ENCODE measurements around the gene OTOA.
"Not testable (repeated sequence)": the region's sequence is repeated elsewhere in the genome, so short reads cannot be mapped to it uniquely, and the experiment has no call there.

OTOA gene

DNA sequence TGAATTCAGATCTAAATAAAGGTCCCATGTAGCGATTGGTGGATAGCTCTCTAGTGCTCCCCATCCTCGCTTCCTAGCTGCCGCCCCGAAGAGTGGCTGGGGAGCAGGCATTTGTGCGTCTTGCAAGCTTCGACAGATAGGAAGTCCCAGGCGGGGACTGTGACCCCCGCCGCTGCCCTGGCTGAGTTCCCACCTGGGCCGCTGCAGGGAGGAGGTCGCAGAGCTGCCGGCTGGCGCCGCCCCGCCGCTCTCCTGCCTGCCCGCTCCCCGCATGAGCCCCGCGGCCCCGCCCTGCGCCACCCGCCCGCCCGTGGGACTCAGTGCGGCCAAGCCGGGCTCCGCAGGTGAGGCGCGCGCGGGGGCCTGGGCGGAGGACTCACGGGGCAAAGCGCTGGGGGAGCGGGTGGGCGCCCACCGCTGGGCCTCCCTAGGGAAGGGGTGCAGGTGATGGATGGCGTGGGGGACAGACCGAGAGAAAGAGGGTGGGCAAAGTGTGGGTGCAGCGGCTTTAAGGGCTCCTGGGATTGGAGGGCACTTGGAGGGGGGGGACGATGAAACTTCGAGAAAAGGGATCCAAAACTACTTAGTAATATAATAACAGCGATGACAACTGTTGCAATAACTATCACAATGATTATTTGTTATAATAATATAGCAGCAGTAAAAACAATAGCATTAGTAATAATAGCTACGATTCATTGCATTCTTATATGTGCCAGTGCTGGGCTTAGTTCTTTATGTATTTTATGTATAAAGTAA lies at the start of gene OTOA:
Gene OTOA, plus strand, starts transcription at position 80 of the 759 bp plus-strand sequence. CDS start 14,547 bp downstream, outside the sequence.
- no peak for DNase-seq

GRCh38 chr16:21614896-21615295 lies 48.9 kb upstream of the OTOA start:
- DNase-seq: no peak

DNA sequence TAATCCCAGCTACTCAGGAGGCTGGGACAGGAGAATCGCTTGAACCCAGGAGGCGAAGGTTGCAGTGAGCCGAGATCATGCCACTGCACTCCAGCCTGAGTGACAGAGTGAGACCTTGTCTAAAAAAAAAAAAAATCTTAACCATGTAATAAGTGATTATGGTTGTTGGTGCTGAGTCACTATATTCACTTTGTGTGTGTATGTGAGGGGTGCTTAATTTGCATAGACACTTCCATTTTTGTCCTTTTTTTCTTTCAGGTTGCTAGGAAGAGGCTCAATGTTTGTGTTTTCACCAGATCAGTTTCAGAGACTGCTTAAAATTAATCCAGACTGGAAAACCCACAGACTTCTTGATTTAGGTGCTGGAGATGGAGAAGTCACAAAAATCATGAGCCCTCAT lies 46.2 kb upstream of the OTOA start:
- no peak for DNase-seq

- no peak for DNase-seq
Measured at GRCh38 chr16:21618281-21618680, 45.5 kb upstream of the OTOA start.

DNA sequence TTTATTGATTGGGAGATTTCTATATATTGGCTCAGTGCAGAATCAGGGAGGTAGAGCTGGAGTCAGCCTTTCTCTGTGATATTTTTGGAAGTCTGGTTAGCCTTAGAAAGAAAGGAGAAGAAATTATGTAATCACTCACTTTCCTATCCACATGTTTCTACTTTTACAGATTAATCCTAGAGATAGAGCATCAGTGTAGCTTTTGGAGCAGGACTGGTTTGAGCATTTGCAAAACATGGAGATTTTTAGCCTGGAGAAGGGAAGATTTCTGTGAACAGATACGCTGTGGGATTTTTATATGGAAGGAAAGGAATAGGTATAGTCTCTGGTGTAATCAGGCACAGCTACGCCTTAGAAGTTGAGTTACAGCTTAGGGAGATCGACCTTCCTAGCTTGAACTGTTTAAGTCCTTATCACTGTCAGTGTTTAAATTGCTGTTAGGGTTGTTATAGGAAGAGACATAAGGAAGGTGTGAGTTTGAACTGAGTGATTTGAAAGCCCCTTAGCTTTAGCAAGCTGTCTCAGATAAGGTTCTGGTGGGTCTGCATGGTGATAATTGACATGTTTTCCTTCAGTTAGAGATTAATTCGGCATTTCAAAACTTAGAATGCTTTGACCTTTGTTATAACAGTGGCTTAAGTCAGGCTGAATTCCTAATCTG lies 43.9 kb upstream of the OTOA start:
- no peak for DNase-seq

DNA sequence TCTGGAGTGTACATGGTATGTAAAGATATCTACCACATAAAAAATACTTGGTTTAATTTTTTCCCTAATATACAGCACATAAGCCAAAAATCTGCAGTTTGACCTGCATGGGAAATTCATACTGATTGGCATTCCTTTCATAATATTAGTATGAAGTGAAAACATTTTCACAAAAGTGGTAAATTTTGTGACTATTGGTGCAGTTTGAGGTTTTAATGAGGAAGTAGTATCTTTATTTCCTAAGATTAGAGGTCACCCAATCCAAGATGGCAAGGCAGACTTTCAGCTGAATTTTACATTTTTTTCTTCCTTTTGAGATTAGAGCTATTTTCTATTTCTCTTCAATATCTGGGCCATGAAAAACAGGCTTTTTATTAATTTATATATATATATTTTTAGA lies 43.2 kb upstream of the OTOA start:
- DNase-seq: no peak

DNA sequence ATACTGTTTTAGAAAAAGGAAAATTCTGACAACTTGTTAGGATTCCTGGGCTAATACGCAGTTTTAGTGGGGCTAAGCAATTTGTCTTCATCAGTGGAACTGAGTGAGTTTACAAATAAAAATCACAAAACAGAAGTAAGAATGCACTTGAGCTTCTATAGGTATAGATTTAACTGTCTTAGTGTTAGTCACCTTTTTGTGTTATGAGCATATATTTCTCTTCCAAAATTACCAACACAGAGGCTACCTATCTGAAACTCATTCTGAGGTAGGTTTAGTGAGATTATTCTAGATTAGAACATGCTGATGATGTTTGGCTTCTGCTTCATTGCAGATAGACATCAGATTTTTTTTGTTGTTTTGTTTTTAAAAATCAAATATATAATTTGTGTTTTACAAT lies 41.2 kb upstream of the OTOA start:
- DNase-seq: no peak

DNA sequence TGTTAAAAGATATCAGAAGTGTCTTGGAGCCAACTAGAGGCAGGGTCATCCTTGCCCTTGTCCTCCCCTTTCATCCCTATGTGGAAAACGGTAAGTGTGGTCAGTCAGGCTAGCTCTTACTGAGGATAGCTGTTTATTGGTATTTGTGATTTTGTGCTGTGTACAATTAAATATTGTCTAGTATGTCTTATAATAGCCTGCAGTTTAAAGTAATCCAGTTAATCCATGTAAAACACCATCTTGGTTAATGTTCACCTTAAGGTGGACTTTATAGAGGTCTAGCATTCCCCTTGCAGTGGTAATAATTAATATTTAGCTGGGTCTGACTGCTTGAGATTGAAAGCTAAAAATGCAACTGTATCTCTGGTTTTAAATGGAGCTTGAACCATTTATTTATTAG lies 38.7 kb upstream of the OTOA start:
- DNase-seq: no peak

DNA sequence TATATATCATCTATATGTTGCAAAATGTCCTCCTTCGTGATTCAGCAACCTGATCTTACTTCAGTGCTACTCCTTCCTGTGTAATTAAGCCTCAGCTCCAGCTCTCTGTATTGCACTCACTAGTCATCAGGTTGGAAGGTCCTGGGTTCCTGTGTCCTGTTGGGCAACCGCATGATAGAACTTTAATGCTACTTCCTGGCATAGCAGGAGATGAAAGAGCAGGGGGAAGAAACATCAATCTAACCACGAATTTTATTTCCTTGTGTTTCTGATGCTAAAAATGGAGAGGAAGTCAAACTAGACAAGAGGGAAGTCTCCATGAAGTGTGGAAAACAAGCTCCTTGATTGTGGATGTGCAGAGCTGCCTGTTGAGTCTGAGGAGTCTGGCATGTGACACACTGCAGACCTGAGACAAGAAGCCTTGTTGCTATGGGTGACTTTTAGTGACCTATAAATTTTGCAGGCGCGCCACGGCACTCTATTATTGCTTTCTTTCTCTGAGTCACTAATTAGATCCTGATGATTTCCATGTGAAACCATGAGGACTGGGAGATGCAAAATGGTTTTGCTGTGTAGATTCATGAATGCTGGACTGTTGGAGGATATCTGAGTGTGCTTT lies 37.0 kb upstream of the OTOA start:
- DNase-seq: peak; percentile 59 to 79

DNA sequence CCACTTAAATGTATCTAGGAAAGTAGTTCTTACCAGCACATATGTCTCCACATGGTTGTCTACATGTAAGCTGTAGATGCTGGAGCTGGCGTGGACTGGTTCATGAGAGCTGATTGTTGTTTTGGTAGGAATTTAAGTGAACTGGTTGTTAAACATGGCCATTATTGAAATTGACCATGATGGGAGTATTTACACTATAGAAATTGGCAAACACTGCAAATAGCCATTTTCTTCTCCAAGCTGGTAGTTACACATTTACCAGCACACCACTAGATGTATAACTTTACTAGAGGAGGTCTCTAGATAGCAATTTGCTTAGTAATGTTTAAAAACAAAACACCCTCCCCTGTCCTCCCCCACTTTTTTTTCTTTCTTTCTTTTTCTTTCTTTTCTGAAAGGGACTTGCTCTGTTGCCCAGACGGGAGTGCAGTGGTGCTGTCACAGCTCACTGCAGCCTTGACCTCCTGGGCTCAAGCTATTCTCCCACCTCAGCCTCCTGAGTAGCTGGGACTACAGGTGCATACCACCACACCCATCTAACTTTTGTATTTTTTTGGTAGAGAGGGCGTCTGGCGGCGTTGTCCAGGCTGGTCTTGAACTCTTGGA lies 35.5 kb upstream of the OTOA start:
- DNase-seq: no peak

- DNase-seq: peak in 1 of 2 experiments; percentile 8
Measured at GRCh38 chr16:21628772-21629171, 35.0 kb upstream of the OTOA start.

DNA sequence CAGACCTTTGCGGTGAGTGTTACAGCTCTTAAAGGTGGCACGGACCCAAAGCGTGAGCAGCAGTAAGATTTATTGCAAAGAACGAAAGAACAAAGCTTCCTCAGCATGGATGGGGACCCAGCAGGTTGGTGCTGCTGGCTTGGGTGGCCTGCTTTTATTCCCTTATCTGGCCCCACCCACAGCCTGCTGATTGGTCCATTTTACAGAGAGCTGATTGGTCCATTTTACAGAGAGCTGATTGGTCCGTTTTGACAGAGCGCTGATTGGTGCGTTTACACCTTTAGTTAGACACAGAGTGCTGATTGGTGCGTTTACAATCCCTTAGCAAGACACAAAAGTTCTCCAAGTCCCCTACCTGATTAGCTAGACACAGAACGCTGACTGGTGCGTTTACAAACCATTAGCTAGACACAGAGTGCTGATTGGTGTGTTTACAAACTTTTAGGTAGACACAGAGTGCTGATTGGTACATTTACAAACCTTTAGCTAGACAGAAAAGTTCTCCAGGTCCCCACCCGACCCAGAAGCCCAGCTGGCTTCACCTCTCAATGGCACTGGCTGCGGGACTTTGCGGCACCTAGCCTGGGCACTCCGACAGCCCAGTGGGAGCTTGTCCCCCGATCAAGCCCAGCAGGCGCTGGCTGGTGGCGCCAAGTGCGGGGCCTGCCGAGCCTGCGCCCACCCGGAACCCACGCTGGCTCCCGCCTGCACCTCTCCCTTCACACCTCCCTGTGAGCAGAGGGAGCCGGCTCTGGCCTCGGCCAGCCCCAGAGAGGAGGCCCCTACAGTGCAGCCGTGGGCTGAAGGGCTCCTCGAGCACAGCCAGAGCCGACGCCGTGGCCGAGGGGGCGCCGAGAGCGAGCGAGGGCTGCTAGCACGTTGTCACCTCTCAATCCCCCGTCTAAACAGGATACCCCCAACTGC lies 33.9 kb upstream of the OTOA start:
- DNase-seq: not testable (repeated sequence)

DNA sequence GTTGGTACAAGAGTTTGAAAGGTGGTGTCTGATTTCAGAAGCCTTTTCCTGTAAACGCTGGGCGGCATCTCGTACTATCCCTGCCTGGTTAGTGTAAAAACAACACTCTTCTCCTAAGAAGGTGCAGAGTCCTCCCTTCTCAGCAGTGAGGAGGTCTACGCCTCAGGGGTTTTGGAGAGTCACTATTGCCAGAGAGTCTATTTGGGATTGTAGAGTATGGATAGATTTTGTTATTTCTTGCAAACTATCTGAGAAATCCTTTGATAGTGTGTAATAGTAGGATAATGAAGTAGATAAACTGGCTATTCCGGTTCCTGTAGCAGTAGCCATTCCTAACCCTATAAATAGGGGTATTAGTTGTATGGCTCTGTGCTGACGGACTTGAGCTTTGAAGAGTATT lies 32.9 kb upstream of the OTOA start:
- not testable (repeated sequence) for DNase-seq

GRCh38 chr16:21631376-21631775 lies 32.4 kb upstream of the OTOA start:
- DNase-seq: not testable (repeated sequence)

DNA sequence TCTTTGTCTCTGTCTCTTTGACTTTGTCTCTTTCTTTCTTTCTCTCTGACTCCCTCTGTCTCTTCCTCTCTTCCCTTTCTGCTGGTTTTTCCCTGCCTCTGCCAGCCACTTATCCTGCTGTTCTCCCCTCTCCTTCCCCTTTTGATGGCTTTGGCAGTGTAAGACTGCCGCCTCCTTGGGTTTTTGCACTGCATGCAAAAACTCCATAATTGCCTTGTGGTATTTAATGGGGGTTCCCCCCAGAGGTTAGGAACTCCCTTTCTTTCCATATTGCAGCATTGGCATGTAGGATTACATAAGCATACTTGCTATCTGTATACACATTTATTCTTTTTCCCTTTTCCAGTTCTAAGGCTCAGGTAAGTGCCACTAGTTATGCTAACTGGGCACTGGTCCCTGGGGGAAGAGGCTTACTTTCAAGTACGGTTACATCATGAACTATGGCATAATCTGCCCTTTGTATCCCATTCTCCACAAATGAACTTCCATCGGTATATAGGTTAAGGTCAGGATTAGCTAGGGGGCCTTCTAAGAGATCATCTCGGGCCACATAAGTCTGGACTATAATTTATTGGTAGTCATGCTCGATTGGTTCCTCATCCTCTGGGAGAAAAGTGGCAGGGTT lies 31.7 kb upstream of the OTOA start:
- not testable (repeated sequence) for DNase-seq

- DNase-seq: no peak
Measured at GRCh38 chr16:21634216-21634615, 29.6 kb upstream of the OTOA start.

GRCh38 chr16:21635694-21636093 lies 28.1 kb upstream of the OTOA start:
- DNase-seq: not testable (repeated sequence)

DNA sequence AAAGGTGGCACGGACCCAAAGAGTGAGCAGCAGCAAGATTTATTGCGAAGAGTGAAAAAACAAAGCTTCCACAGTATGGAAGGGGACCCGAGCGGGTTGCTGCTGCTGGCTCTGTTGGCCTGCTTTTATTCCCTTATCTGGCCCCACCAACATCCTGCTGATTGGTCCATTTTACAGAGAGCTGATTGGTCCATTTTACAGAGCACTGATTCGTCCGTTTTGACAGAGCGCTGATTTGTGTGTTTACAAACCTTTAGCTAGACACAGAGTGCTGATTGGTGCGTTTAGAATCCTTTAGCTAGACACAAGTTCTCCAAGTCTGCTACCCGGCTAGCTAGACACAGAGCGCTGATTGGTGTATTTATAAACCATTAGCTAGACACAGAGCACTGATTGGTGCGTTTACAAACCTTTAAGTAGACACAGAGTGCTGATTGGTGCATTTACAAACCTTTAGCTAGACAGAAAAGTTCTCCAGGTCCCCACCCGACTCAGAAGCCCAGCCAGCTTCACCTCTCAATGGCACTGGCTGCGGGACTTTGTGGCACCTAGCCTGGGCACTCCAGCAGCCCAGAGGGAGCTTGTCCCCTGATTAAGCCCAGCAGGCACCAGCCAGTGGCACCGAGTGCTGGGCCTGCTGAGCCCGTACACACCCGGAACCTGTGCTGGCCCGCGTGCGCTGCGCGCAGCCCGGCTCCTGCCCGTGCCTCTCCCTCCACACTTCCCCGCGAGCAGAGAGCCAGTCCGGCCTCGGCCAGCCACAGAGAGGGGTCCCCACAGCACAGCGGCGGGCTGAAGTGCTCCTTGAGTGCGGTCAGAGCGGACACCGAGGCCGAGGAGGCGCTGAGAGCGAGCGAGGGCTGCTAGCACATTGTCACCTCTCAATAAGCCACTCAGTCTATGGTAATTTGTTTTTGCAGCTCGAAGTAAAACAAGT lies 26.5 kb upstream of the OTOA start:
- no peak for DNase-seq

DNA sequence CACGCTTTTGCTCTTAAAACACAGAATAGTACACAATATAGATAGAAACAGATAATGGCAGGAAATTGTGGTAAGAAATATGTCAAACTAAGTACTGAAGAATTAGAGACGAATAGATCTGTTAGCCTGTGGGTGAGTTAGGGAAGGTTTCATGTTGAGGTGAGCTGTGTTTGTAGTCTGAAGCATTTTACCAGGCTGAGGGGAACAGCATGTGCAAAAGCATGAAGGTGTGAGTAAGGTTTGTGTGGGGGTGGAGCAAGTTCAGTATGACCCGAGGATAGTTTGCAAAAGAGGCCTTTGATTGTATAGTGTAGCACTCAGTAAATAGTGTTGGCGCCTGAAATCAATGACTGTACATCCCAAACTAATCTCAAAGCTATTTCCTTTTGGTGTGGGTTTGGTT lies 25.2 kb upstream of the OTOA start:
- peak; percentile 22 to 50 for DNase-seq

DNA sequence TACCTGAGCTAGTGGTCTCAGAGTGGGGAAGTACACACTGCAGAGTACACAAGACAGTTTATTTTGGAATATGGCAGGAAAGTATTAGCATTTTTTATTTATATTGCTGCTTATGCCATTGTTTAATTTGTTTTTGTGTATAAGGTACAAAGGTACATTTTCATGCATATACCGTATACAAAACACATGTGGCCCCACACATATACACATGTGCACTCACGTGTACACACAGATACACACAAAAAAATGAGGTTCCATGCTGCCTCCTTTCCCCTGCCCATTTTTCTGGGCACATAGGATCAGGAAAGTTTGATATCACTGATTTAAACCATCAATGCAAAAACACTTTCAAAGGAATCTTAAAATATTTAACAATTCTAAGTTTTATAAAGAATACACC lies 24.3 kb upstream of the OTOA start:
- no peak for DNase-seq

DNA sequence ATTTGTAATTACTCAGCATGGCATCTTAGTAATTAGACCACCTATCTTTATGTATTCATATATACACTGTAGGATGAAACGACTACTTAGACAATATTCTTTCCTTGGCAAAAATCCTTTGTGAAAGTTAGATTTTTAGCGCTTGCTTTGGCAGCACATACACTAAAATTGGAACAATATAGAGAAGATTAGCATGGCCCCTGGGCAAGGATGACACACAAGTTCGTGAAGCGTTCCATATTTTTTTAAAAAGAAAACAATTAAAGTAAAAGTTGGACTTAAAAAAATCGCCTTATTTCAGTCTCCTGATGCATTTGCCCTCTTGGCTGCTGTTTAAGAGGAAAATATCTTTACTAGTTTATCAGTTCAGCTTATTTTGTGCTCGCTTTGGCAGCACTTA lies 21.9 kb upstream of the OTOA start:
- no peak for DNase-seq

Data from SW 1271 (cell line).